Central memory CD4-positive, alpha-beta T cell (primary cell): ENCODE data around the gene SCFD2.
"Not testable (repeated sequence)": the region's sequence is repeated elsewhere in the genome, so short reads cannot be mapped to it uniquely, and the experiment has no call there.

Source experiments
- DNase-seq: peaks from one replicate; pipeline ENCODE4 v3.0.0; 2022

SCFD2 gene

DNA sequence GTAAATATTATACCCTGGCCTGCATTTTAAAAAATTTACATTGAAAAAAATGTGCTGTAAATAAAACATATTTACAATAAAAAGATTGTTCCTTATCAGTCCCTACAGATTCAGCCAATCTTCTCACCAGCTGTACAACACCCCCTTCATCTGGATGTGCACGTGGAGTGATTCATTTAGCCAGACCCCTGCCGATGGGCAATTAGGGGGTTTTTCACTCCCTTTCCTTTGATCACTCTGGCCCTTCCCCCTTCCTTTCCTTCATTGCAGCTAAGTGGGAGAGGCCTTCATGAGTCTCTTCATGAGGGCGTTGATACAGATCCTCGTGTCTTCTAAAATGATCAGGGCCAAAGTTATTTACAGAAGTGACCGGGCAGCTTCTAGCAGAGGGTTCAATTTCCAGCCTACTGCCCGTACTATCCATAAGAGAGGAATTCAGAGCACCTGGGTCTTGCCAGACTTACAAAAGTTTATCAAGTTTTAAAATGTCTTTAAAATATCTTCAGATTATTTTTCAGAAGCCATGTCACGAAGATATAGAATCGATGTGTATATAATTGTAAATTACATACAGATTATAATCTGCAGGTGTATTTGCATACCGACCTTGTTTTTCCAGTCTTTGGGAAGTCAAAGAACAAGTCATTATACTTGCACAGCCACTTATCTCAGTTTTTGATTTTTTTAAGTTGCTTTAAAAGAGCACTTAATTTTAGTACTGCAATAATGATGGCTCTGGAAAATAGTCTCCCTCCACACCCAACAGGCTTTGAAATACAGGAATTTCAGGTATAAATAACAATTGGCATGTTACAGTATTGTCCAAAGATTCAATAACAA lies 525.1 kb downstream of the SCFD2 start:
- no peak for DNase-seq

GRCh38 chr4:52838729-52839586 lies 526.9 kb downstream of the SCFD2 start:
- DNase-seq: no peak

DNA sequence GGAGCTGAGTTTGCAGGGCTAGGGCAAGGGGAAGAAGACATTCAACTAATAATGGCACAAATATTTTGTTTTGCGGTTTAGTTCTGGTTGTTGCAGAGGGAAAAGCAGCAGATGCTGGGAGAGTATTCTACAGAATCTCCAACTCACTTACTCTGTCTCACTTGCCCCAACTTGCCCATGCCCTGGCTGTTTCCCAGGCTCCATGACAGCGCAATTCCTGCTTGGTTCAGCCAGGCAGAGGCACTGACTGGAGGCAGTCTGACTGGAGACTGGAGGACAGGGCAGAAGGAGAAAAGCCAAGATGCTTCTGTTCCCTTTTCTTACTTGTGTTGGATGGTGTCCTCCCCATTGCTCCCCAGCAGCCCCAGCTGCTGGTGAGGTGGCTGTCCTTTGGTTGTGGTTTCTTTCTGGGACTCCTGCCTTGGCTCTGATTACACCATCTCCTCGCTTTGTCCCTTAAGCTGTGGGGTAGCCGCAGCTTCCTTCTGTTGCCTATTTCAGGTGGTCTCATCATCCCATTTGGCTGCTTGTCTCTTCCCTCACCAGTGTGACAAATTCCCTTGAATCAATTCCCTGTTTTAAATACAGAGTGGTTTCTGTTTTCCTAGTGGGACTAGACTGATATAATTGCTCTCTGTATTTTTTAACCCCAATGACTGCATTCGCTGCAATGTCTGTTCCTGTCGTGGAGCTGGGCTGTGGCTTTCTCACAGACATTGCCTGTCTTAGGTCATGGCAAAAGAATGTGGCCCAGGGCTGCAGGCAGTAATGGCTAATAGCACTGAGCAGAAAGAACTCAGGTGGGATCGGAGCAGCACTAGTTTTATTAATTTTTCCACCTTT lies 527.9 kb downstream of the SCFD2 start:
- DNase-seq: no peak

DNA sequence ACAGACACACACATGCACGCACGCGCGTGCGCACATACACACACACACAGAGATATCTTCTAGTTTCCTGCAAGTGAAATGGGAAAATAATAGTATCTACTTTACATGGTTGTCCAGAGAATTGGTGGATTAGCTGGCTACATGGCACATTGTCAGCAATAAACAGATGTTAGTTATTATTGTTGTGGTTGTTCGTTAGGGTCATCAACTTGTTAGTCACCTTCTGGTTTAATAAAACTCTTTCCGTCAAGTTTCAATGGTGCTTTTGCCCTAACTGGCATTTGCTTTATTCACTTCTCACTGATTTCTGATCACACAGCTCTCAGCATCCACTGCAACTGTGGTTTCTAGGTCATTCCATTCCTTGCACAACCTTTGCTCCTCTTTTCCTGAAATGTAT lies 529.2 kb downstream of the SCFD2 start:
- no peak for DNase-seq

DNA sequence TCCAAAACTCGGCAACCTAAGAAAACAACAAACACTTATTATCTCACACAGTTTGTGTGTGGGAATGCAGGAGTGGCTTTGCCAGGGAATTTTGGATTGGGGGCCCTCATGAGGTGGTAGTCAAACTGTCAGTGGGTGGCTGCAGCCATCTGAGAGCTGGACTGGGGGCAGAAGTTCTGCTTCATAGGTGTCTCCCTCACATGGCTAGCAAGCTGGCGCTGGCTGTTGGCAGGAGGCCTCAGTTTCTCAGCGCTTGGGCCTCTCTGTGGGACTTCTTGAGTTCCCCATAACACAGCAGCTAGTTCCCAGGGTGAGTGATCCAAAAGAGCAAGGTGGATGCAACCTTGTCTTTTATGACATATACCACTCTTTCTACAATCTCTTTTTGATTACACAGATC lies 529.7 kb downstream of the SCFD2 start:
- no peak for DNase-seq

DNA sequence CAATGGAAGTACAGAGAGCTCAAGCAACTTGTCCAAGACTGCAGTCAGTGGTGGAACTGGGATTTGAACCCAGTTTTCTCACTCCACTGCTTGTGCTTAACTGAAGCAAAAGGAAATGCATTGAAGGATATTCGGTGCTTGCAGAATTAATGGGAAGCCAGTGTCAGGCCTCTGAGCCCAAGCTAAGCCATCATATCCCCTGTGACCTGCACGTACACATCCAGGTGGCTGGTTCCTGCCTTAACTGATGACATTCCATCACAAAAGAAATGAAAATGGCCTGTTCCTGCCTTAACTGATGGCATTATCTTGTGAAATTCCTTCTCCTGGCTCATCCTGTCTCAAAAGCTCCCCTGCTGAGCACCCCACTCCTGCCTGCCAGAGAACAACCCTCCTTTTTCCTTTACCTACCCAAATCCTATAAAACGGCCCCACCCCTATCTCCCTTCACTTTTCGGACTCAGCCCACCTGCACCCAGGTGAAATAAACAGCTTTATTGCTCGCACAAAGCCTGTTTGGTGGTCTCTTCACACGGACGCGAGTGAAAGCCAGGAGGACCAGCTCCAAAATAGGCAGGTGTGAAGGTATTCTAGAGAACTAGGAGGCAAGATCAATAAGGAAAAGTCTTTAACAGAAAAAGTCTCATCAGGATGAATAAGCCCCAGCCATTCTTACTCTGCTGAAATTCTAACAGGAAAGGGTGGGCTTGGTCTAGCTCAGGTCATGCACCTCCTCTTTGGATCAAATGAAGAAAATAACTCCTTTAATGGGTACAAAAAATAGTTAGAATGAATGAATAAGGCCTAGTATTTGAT lies 531.0 kb downstream of the SCFD2 start:
- not testable (repeated sequence) for DNase-seq

DNA sequence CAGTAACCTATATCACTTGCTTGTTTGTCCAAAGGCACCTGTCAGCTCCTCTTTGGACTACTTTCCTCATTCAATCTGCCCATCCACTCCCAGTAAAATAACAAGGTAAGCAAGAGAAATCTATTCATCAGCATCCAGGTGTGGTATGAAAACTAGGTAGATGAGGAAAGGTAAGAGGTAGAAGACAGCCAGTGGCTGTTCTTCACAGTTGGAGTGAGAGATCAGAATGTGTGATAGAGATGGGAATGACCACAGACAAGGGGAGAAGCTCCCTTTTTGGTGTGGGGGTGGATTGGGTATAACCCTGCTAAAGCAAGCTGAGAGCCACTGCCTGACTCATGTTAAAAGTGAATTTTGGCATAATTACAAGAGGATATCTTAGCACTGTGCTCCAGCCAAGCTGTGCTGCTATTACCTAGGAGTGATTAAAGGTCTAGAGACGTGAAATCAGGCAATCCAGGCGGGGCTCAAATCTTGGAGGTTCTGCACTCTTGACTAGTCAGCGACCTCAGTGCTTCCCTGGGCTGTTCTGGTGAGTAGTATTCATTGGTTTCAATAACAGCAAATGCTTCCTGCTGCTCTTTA lies 531.8 kb downstream of the SCFD2 start:
- DNase-seq: no peak

DNA sequence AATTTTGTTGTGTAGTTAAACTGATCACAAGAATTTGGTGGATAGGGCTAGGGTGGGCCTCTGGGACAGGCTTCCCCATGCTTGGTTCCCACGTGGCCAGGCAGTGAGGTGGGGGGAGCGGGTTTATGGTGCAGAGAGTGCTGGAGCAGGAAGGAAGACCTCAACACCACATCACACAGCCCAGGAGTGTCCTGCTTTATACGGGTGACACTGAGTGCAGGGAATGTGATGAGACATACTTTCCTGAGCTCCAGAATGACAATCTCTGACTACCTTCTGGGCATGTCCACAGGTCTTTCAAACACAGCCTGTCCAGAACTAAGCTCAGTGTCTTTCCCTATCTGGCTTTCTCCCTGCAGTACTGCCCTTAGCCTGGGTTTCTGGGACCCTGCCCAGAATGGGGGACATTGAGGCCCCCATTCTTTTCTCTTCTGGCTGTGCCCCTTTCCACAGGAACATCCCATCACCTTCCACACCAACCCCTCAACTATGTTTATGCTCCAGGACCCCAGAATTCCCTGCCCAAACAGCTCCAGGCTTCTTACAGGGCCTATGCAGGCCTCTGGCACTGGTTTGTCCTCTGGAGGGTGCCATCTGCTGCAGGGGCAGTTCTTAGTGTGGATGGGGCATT lies 540.3 kb downstream of the SCFD2 start:
- peak; percentile 9 for DNase-seq

DNA sequence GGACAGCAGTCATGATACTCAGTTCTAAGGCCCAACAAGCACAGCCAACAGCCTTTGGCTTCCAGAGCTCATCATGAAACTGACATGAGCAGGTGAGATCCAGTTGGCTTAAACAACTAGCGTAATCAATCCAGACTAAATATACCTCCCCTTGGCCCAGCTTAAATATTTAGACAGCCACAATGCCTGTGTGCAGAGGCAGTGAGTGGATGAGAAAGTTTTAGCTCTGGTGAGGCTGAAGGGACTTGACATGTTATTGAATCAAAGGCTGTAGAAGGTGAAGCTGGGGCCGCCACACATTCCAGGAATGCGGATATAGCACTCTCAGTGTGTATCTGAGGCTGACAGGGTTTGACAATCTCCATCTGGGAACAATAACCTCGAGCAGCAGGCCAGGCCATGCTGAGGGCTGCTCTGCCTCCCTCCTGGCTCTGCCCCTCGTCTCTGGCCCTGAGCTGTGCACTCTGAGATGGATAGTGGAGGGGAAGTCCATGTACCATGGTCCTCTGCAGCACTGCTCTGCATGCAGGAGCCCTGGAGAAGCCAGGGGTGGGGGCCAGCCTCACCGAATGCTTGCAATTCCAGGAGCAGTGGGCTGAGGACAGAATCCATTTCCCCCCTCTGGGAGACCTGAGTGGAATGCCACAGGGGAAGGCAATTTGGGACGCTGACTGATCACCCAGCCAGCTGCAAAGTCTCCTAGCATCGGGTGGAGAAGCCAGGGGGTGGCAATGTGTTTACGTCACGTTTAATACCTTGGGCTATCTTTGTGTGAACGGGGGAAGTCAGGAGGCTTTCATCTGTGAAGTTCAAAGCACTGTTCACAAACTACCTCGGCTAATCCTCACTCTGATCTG lies 541.0 kb downstream of the SCFD2 start:
- no peak for DNase-seq

GRCh38 chr4:52824270-52824602 lies 541.6 kb downstream of the SCFD2 start:
- DNase-seq: no peak

GRCh38 chr4:52823702-52824092 lies 542.2 kb downstream of the SCFD2 start:
- no peak for DNase-seq
